ENCODE data around the gene CSGALNACT2. TPM values are rescaled to one million over a fixed set of nuclear protein-coding genes. Genes with fewer than 3 reads are reported as not detected.

CSGALNACT2 gene
- polyA plus RNA-seq, 1 of the 3 experiments (the other 2 are of a cell fraction): 11.5 TPM

DNA sequence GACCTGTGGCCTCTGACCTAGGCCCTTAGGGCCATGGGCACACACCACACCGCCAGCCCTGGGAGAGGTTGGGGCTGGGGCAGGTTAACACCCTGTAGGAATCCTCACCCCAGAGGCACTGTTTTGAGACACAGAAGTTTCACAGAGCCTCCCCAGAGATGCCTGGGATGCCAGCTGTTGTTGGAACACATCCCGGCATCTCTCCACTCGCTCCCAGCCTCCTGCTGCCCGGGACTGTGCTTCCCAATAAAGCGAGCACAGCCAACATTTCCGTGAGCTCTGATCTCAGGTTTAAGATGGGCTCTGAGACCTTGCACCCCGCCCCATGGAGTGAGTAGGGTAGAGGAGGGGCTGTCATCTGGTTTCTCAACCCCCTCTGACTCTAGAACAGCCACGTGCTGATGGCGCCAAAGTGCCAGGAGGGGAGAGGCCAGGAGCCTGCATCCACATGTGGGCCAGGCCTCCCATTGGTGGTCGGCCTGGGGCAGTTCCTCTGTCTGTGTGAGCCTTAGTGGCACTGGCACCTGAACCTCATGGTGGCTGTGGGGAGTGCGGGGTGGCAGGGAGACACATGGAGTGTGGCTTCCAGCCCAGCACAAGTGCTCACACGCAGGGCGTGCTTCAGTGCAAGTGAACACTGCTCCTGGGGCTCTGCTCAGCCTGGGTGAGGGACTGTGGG is 73.9 kb downstream of the CSGALNACT2 start:
- 84% methylated on average over 6 of the region's 13 CpGs for WGBS (ENCODE audit: low lambda C conversion rate)
- Histone ChIP-seq H3K9me2 (no peaks in the 10 kb centered on the region), H3K9me3 (no peaks in the 10 kb centered on the region), H3K4me1 (ENCODE audit: control insufficient read depth in 1 of 2, insufficient read depth in 2 of 2, low read depth in 1 of 2, low read length in 1 of 2) (peaks cover 0 to 7% of the 10 kb centered on the region in 2 experiments; a peak in 1 of 4 replicates), H2AFZ (ENCODE audit: low read depth) (no peak overlapping the region), H3K79me2 (ENCODE audit: insufficient read depth) (no peaks in the 10 kb centered on the region), H3K4me2 (no peak overlapping the region), H4K20me1 (ENCODE audit: insufficient read depth) (no peaks in the 10 kb centered on the region), H3K27ac (ENCODE audit: low read depth in 2 of 2, low read length in 1 of 2) (no peak overlapping the region), H3K36me3 (replicated peaks in 1 of 2; ENCODE audit: control insufficient read depth in 1 of 2, insufficient read depth in 2 of 2, low read length in 1 of 2) (no peaks in the 10 kb centered on the region), H3K27me3 (ENCODE audit: insufficient read depth) (no peaks in the 10 kb centered on the region), H3F3A (replicated peaks; ENCODE audit: insufficient read depth) (no peaks in the 10 kb centered on the region), H3K9ac (no peak overlapping the region), H3K4me3 (ENCODE audit: low read depth in 2 of 2, low read length in 1 of 2) (no peak overlapping the region)
- TF ChIP-seq MXI1 (IDR thresholded peaks at IDR 0.05; ENCODE audit: low read depth, low read length) (no peak), SIN3A (IDR thresholded peaks at IDR 0.05; ENCODE audit: borderline replicate concordance, low read depth, low read length) (no peak), FOSL2 (IDR thresholded peaks at IDR 0.05; ENCODE audit: borderline replicate concordance, low read depth) (no peak), POLR2AphosphoS5 (IDR thresholded peaks at IDR 0.05; ENCODE audit: low read depth, low read length) (no peak), GATA2 (CRISPR knock-in tag; IDR thresholded peaks at IDR 0.05) (no peak)
- ChIA-PET CTCF (interaction anchor here (0.8 to 4.3 kb wide), 2 partner anchors 8 to 50 kb away, joined by 3 to 18 read pairs; no protein-coding TSS in a partner anchor), POLR2A (no interaction called here)
- no peak for DNase-seq

DNA sequence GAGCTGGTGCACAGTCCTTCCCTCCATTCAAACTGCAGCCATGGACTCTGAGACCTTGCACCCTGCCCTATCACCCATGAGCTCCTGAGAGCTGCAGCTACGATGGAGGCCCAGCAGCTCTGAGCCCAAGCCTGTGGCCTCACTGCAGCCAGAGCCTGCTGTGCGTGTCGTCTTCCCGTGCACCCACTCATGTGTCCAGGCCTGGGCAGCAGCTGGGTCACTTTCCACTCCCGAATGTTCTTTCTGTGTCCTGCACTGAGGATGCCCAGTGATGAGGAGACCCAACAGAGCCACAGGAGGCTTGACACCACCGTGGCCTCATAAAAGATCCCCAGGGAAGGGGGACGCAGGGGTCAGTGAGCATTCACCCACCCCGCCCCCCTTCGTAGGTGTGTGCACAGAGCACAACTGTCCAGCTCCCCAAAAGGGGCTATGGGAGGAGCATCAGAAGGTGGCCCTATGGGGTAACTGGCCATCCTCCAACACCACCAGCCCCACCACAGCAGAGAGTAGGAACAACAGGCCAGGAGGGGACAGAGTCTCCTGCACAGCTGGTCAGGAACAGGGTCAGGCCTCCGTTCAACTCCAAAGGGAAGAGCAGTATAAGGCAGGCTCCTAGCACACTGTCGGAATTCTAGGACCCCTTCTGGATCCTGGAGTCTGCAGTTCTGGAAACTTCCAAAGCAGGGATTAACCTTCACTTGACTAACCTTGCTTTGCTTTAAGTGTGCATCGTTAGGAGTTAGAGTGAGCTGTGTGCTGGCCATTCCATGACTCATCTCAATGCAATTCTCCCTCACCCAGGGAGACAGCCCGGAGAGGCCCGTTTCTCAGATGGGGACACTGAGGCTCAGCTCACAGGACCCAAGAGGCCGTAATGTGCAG is 76.1 kb downstream of the CSGALNACT2 start:
- no peaks in the 10 kb centered on the region for H3K9me2 ChIP-seq
- H3K9me3 ChIP-seq: no peaks in the 10 kb centered on the region
- no peak overlapping the region for H3K27ac ChIP-seq (ENCODE audit: low read depth in 2 of 2, low read length in 1 of 2)
- H3K27me3 ChIP-seq (ENCODE audit: insufficient read depth): no peaks in the 10 kb centered on the region
- no peaks in the 10 kb centered on the region for H3K79me2 ChIP-seq (ENCODE audit: insufficient read depth)
- H3K9ac ChIP-seq: no peak overlapping the region
- TF ChIP-seq JUND (IDR thresholded peaks at IDR 0.05) (no peak), NFIC (IDR thresholded peaks at IDR 0.05; ENCODE audit: borderline replicate concordance) (no peak), RAD21 (IDR thresholded peaks at IDR 0.05; ENCODE audit: low read length) (no peak), RCOR1 (IDR thresholded peaks at IDR 0.05; ENCODE audit: low read length) (no peak), MAX (IDR thresholded peaks at IDR 0.05; ENCODE audit: low read depth) (no peak), CTCF (IDR thresholded peaks at IDR 0.05) (no peak), FOXJ3 (CRISPR knock-in tag; IDR thresholded peaks at IDR 0.05) (no peak), GABPA (IDR thresholded peaks at IDR 0.05; ENCODE audit: low read depth) (no peak), MEF2A (IDR thresholded peaks at IDR 0.05; ENCODE audit: borderline replicate concordance, low read depth) (no peak), USF2 (IDR thresholded peaks at IDR 0.05; ENCODE audit: borderline replicate concordance, low read depth, low read length) (no peak), EZH2phosphoT487 (IDR thresholded peaks at IDR 0.05; ENCODE audit: borderline replicate concordance, low read depth) (no peak), EP300 (IDR thresholded peaks at IDR 0.05; ENCODE audit: borderline replicate concordance in 1 of 2, low read depth in 1 of 2, low read length in 1 of 2) (no peak), NRF1 (IDR thresholded peaks at IDR 0.05; ENCODE audit: low read depth, low read length) (no peak), FOXM1 (IDR thresholded peaks at IDR 0.05; ENCODE audit: low read depth) (no peak)
- TF ChIP-seq, protein P1, sequence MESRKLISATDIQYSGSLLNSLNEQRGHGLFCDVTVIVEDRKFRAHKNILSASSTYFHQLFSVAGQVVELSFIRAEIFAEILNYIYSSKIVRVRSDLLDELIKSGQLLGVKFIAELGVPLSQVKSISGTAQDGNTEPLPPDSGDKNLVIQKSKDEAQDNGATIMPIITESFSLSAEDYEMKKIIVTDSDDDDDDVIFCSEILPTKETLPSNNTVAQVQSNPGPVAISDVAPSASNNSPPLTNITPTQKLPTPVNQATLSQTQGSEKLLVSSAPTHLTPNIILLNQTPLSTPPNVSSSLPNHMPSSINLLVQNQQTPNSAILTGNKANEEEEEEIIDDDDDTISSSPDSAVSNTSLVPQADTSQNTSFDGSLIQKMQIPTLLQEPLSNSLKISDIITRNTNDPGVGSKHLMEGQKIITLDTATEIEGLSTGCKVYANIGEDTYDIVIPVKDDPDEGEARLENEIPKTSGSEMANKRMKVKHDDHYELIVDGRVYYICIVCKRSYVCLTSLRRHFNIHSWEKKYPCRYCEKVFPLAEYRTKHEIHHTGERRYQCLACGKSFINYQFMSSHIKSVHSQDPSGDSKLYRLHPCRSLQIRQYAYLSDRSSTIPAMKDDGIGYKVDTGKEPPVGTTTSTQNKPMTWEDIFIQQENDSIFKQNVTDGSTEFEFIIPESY (IDR thresholded peaks at IDR 0.05; ENCODE audit: borderline replicate concordance, low read depth): no peak
- TF ChIP-seq, protein P2, sequence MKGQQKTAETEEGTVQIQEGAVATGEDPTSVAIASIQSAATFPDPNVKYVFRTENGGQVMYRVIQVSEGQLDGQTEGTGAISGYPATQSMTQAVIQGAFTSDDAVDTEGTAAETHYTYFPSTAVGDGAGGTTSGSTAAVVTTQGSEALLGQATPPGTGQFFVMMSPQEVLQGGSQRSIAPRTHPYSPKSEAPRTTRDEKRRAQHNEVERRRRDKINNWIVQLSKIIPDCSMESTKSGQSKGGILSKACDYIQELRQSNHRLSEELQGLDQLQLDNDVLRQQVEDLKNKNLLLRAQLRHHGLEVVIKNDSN (IDR thresholded peaks at IDR 0.05; ENCODE audit: borderline replicate concordance, low read depth): no peak
- no peak overlapping the region for H3K4me3 ChIP-seq (ENCODE audit: low read depth in 2 of 2, low read length in 1 of 2)
- no peak overlapping the region for H3K4me2 ChIP-seq
- no peaks in the 10 kb centered on the region for H4K20me1 ChIP-seq (ENCODE audit: insufficient read depth)
- peaks cover 0 to 18% of the 10 kb centered on the region in 2 experiments; a peak in 1 of 4 replicates for H3K4me1 ChIP-seq (ENCODE audit: control insufficient read depth in 1 of 2, insufficient read depth in 2 of 2, low read depth in 1 of 2, low read length in 1 of 2)
- no peaks in the 10 kb centered on the region for H3F3A ChIP-seq (replicated peaks; ENCODE audit: insufficient read depth)
- 69% methylated on average over 9 of the region's 15 CpGs for WGBS (ENCODE audit: low lambda C conversion rate)
- no peak for DNase-seq
- H2AFZ ChIP-seq (ENCODE audit: low read depth): no peak overlapping the region
- no peaks in the 10 kb centered on the region for H3K36me3 ChIP-seq (replicated peaks in 1 of 2; ENCODE audit: control insufficient read depth in 1 of 2, insufficient read depth in 2 of 2, low read length in 1 of 2)
- POLR2A ChIA-PET: no interaction called here
- CTCF ChIA-PET: interaction anchor here (1.1 to 4.3 kb wide), 3 partner anchors 8 to 21 kb away, joined by 3 to 18 read pairs (median 3); no protein-coding TSS in a partner anchor

All from SK-N-SH (cell line).